PC-9 (cell line): ENCODE data around the gene STIL. TPM values are rescaled to one million over a fixed set of nuclear protein-coding genes. Genes with fewer than 3 reads are reported as not detected.

Experiments
- BruUV-seq: library from RNA; stranded (reverse); fragments of 400-500 nt; replicated peaks from 2 replicates; lab custom pipeline; 2021; lab: Mats Ljungman, UMichigan
- CTCF ChIA-PET: fragments of 300-600 bp; sonication (Branson Sonifier 250); formaldehyde crosslinking; loops from one replicate; lab custom pipeline; 2022; ENCODE audit warnings: antibody characterized with exemption; lab: Charles Lee
- POLR2A ChIA-PET: fragments of 300-600 bp; sonication (Branson Sonifier 250); formaldehyde crosslinking; loops from one replicate; lab custom pipeline; 2022; ENCODE audit warnings: antibody characterized with exemption; ENCODE audit not compliant: unreplicated experiment; lab: Charles Lee
- DNase-seq, 2 experiments: peaks; one replicate each; pipeline versions ENCODE4 v3.0.0 to v3.0.0-alpha.2; 2015 to 2022; ENCODE audit warnings: mixed read lengths in 1 of 2
- H2AFZ ChIP-seq: fragments of 200-600 bp; sonication (generic); 2 replicates; pipeline ENCODE4 v1.8.1; 2017; ENCODE audit warnings: antibody characterized with exemption
- H3F3A ChIP-seq: fragments of 200-600 bp; sonication (generic); 2 replicates; pipeline ENCODE4 v1.8.1; 2017; ENCODE audit warnings: antibody characterized with exemption, mild to moderate bottlenecking, low read depth; ENCODE audit not compliant: insufficient read depth
- H3K27ac ChIP-seq: fragments of 200-600 bp; sonication (generic); 2 replicates; pipeline ENCODE4 v1.6.1; 2016; ENCODE audit warnings: mixed run types
- H3K27me3 ChIP-seq: fragments of 200-600 bp; sonication (generic); 2 replicates; pipeline ENCODE4 v1.6.1; 2016; ENCODE audit warnings: low read depth, mixed run types; ENCODE audit not compliant: insufficient read depth
- H3K36me3 ChIP-seq: fragments of 200-600 bp; sonication (generic); 2 replicates; pipeline ENCODE4 v1.6.1; 2016; ENCODE audit warnings: low read depth, mixed run types
- H3K4me1 ChIP-seq: fragments of 200-600 bp; sonication (generic); replicated peaks from 2 replicates; pipeline ENCODE4 v1.6.1; 2016; ENCODE audit warnings: mixed run types; ENCODE audit not compliant: insufficient read depth
- H3K4me2 ChIP-seq: fragments of 200-600 bp; sonication (generic); 2 replicates; pipeline ENCODE4 v1.6.1; 2017; ENCODE audit warnings: mixed run types
- H3K4me3 ChIP-seq: fragments of 200-600 bp; sonication (generic); 2 replicates; pipeline ENCODE4 v1.6.1; 2016; ENCODE audit warnings: mixed run types
- H3K79me2 ChIP-seq: fragments of 200-600 bp; sonication (generic); 2 replicates; pipeline ENCODE4 v1.6.1; 2017; ENCODE audit warnings: low read depth, mixed run types
- H3K9me2 ChIP-seq: fragments of 200-600 bp; sonication (generic); 2 replicates; pipeline ENCODE4 v1.8.1; 2017; ENCODE audit warnings: mild to moderate bottlenecking; ENCODE audit not compliant: insufficient read depth
- H3K9me3 ChIP-seq: fragments of 200-600 bp; sonication (generic); 2 replicates; pipeline ENCODE4 v1.8.1; 2016; ENCODE audit warnings: low read depth; ENCODE audit not compliant: insufficient read depth
- H4K20me1 ChIP-seq: fragments of 200-600 bp; sonication (generic); 2 replicates; pipeline ENCODE4 v1.8.1; 2017; ENCODE audit not compliant: insufficient read depth
- EZH2 ChIP-seq: fragments of 200-600 bp; sonication (generic); IDR thresholded peaks from 2 replicates; pipeline ENCODE4 v1.8.0; 2017; ENCODE audit warnings: antibody characterized with exemption, low read depth
- intact Hi-C: fragments of 100-400 bp; cut with micrococcal nuclease; formaldehyde crosslinking; loops from one replicate; pipeline ENCODE4 v1.10.0; 2022; ENCODE audit not compliant: unreplicated experiment
- total RNA-seq: library from RNA; stranded (reverse); gene quantifications from 2 replicates; pipeline ENCODE4 v1.2.3, GENCODE V29; 2021
- TF ChIP-seq, protein P1 (sequence below): fragments of 200-600 bp; sonication (generic); conservative IDR thresholded peaks from 2 replicates; pipeline ENCODE4 v1.6.1; 2017; ENCODE audit warnings: mixed run types, antibody characterized with exemption, mild to moderate bottlenecking, moderate library complexity

The STIL gene
- total RNA-seq, 1 experiment from 2014 or later: 37.0 TPM

DNA sequence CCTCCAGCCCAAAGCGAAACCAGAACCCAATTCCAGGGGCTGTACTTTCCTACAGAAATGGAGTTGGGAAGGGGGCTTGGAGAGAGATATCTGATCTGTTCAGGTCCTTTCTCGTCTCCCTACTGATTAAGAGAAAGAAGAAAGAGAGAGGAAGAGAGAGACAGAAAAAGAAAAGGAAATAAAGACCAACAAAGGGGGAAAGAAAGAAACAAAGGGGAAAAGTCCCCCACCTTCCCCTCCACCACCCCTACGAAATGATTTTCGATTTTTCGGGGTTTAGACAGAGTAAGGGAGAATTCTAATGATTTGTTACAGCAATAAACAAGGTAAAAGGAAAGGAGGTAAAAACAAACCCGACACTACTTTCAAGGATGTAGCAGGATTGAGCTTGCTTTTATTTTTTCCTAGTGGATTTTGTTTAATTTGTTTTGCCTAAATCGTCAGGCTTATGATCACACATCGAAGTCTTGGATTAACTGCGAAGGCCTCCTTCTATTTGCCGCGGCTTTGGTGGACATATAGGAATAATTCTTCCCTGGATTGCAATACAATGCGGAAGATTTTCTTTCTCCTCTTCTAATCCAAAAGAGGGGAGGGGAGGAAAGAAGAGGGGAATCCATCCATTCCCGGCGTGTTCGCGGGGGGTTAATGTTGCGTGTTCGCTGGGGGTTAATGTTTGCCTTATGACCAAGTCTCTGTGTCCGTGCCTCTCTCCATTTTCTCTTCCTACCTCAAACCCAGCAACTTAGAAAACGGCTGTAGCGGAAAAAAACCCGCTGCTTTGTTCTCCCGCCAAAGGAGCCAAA is 83.9 kb downstream of the STIL start:
- Histone ChIP-seq H3K9me2 (no peaks in the 10 kb centered on the region), H4K20me1 (no peaks in the 10 kb centered on the region), H3K4me2 (no peak overlapping the region), H3K79me2 (no peaks in the 10 kb centered on the region), H3K36me3 (no peaks in the 10 kb centered on the region), H3K4me3 (no peak overlapping the region), H3K27ac (no peak overlapping the region), H3F3A (no peaks in the 10 kb centered on the region), H3K4me1 (no peaks in the 10 kb centered on the region), H3K27me3 (peaks cover 44% of the 10 kb centered on the region; the same call in 1 of the 2 replicates), H2AFZ (no peak overlapping the region), H3K9me3 (no peaks in the 10 kb centered on the region)
- no TSS peak for BruUV-seq
- intact Hi-C loops: no loop called here
- no peak for TF ChIP-seq EZH2
- TF ChIP-seq, protein P1, sequence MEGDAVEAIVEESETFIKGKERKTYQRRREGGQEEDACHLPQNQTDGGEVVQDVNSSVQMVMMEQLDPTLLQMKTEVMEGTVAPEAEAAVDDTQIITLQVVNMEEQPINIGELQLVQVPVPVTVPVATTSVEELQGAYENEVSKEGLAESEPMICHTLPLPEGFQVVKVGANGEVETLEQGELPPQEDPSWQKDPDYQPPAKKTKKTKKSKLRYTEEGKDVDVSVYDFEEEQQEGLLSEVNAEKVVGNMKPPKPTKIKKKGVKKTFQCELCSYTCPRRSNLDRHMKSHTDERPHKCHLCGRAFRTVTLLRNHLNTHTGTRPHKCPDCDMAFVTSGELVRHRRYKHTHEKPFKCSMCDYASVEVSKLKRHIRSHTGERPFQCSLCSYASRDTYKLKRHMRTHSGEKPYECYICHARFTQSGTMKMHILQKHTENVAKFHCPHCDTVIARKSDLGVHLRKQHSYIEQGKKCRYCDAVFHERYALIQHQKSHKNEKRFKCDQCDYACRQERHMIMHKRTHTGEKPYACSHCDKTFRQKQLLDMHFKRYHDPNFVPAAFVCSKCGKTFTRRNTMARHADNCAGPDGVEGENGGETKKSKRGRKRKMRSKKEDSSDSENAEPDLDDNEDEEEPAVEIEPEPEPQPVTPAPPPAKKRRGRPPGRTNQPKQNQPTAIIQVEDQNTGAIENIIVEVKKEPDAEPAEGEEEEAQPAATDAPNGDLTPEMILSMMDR: no peak
- CTCF ChIA-PET: no interaction called here
- POLR2A ChIA-PET: interaction anchor here (0.6 kb wide), 1 partner anchor 107 kb away, joined by 15 read pairs; no protein-coding TSS in a partner anchor
- DNase-seq: no peak

GRCh38 chr1:47229031-47229885 is 84.7 kb downstream of the STIL start:
- Histone ChIP-seq H3K79me2 (no peaks in the 10 kb centered on the region), H3K9me3 (no peaks in the 10 kb centered on the region), H3K4me3 (no peak overlapping the region), H3K27me3 (peaks cover 52% of the 10 kb centered on the region), H3K4me1 (no peaks in the 10 kb centered on the region), H3K9me2 (no peaks in the 10 kb centered on the region), H3K4me2 (no peak overlapping the region), H3F3A (no peaks in the 10 kb centered on the region), H3K36me3 (no peaks in the 10 kb centered on the region), H4K20me1 (no peaks in the 10 kb centered on the region), H2AFZ (no peak overlapping the region), H3K27ac (no peak overlapping the region)
- intact Hi-C loops: no loop called here
- no peak for TF ChIP-seq EZH2
- TF ChIP-seq, protein P1: no peak
- BruUV-seq: no TSS peak
- no peak for DNase-seq
- CTCF ChIA-PET: no interaction called here
- POLR2A ChIA-PET: interaction anchor here (0.6 kb wide), 1 partner anchor 108 kb away, joined by 15 read pairs; no protein-coding TSS in a partner anchor

GRCh38 chr1:47228644-47229030 is 85.3 kb downstream of the STIL start:
- TF ChIP-seq, protein P1: no peak
- TF ChIP-seq EZH2: no peak
- intact Hi-C loops: no loop called here
- Histone ChIP-seq H3K9me3 (no peaks in the 10 kb centered on the region), H3F3A (no peaks in the 10 kb centered on the region), H3K4me1 (no peaks in the 10 kb centered on the region), H3K4me2 (no peak overlapping the region), H2AFZ (no peak overlapping the region), H3K27me3 (peaks cover 58% of the 10 kb centered on the region), H3K9me2 (no peaks in the 10 kb centered on the region), H3K4me3 (no peak overlapping the region), H3K79me2 (no peaks in the 10 kb centered on the region), H3K27ac (no peak overlapping the region), H4K20me1 (no peaks in the 10 kb centered on the region), H3K36me3 (no peaks in the 10 kb centered on the region)
- no peak for DNase-seq
- BruUV-seq: no TSS peak
- ChIA-PET POLR2A (no interaction called here), CTCF (no interaction called here)
